Smooth muscle cell (in vitro differentiated cells): ENCODE results near the gene SKAP1. TPM values are rescaled to one million over a fixed set of nuclear protein-coding genes. Genes with fewer than 3 reads are reported as not detected.
A peak's percentile ranks its signal among the peaks of the same experiment; 100 is the strongest.

Experiments used
- DNase-seq: peaks from one replicate; lab custom pipeline; 2025; ENCODE audit not compliant: unreplicated experiment; lab: John Stamatoyannopoulos, UW
- H2AFZ ChIP-seq: fragments of 200-600 bp; sonication (generic); 2 replicates; pipeline ENCODE4 v1.6.0; 2016; ENCODE audit warnings: antibody characterized with exemption, low read depth, mild to moderate bottlenecking
- H3F3A ChIP-seq: fragments of 200-600 bp; sonication (generic); 2 replicates; pipeline ENCODE4 v1.6.0; 2017; ENCODE audit warnings: antibody characterized with exemption, low read depth
- H3K27ac ChIP-seq: fragments of 200-600 bp; sonication (generic); 2 replicates; pipeline ENCODE4 v1.5.1; 2016; ENCODE audit warnings: low read depth, mild to moderate bottlenecking
- H3K27me3 ChIP-seq: fragments of 200-600 bp; sonication (generic); 2 replicates; pipeline ENCODE4 v1.6.1; 2016; ENCODE audit warnings: low read depth, mild to moderate bottlenecking
- H3K36me3 ChIP-seq: fragments of 200-600 bp; sonication (generic); 2 replicates; pipeline ENCODE4 v1.5.1; 2016; ENCODE audit warnings: low read depth
- H3K4me1 ChIP-seq: fragments of 200-600 bp; sonication (generic); 2 replicates; pipeline ENCODE4 v1.5.1; 2016; ENCODE audit warnings: low read depth
- H3K4me2 ChIP-seq: fragments of 200-600 bp; sonication (generic); 2 replicates; pipeline ENCODE4 v1.6.0; 2016; ENCODE audit warnings: mild to moderate bottlenecking
- H3K4me3 ChIP-seq: fragments of 200-600 bp; sonication (generic); 2 replicates; pipeline ENCODE4 v1.5.1; 2016; ENCODE audit warnings: mild to moderate bottlenecking
- H3K79me2 ChIP-seq: fragments of 200-600 bp; sonication (generic); 2 replicates; pipeline ENCODE4 v1.6.0; 2016; ENCODE audit warnings: low read depth, mild to moderate bottlenecking
- H3K9ac ChIP-seq: fragments of 200-600 bp; sonication (generic); 2 replicates; pipeline ENCODE4 v1.6.0; 2016; ENCODE audit warnings: low read depth
- H3K9me3 ChIP-seq: fragments of 200-600 bp; sonication (generic); replicated peaks from 2 replicates; pipeline ENCODE4 v1.5.1; 2016; ENCODE audit warnings: low read depth
- H4K20me1 ChIP-seq: fragments of 200-600 bp; sonication (generic); 2 replicates; pipeline ENCODE4 v1.6.0; 2016; ENCODE audit warnings: low read depth
- CTCF ChIP-seq: fragments of 200-600 bp; sonication (generic); IDR thresholded peaks from 2 replicates; pipeline ENCODE4 v1.5.1; 2017; ENCODE audit warnings: borderline replicate concordance, mild to moderate bottlenecking, antibody characterized with exemption; ENCODE audit not compliant: insufficient read depth, poor library complexity, severe bottlenecking
- WGBS: methylation state at CpG from one replicate; pipeline ENCODE4 v1.1.7; 2016; ENCODE audit warnings: low lambda C conversion rate; 5-methylcytosine and 5-hydroxymethylcytosine counted together
- polyA plus RNA-seq: library from polyadenylated mRNA; unstranded; fragments of >200 nt; fragmentation: Nextera tagmentation; extraction: Ambion mirVana; gene quantifications from 2 replicates; pipeline ENCODE4 v1.2.1, GENCODE V29; 2016
- total RNA-seq: library from RNA; depleted of rRNA; stranded (reverse); fragments of >200 nt; gene quantifications from 2 replicates; pipeline ENCODE4 v1.2.3, GENCODE V29; 2014

Gene SKAP1
- total and polyA plus RNA-seq, 2 experiments from 2014 or later = not detected

DNA sequence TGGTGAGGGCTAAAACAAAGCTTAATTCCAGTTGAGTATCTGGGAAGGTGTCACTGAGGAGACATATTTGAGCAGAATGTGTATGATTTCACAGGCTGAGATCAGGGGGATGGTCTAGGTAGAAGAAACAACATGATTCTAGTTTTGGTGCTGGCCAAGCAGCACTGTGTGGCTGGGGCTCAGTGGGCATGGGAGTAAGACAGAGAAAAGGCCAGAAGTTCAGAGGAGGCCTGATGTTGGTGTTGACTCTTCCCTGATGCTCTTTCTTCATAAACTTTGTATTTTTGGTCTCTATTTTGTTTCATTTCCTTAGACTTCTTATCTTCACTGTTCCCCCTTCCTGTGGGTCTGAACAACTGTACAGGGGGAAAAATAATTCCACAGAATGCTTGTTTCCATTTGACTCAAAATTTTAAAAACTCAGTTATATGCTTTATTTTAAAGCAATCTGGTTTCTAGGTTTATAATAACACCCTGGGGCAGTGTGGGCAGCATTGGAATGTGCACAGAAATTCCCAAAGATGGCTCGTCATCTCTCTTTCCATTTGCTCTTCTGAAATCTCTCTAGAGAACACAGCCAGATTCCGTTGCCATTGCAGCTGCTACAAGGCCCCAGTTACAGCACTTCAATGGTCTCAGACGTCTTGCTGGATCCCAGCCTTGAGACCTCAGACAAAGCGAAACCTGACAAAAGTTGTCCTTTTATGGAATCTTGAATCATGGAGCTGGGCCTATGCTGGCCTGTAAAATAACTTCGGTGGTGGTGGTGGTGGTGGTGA is 254.1 kb downstream of the SKAP1 start:
- Histone ChIP-seq H3K27me3 (peaks cover 12% of the 10 kb centered on the region), H3K4me3 (no peak overlapping the region), H3K9ac (peak overlapping the region; percentile 65), H3F3A (no peaks in the 10 kb centered on the region), H2AFZ (peak overlapping the region; percentile 71), H3K9me3 (no peaks in the 10 kb centered on the region), H3K4me1 (no peaks in the 10 kb centered on the region), H4K20me1 (no peaks in the 10 kb centered on the region), H3K36me3 (no peaks in the 10 kb centered on the region), H3K79me2 (no peaks in the 10 kb centered on the region), H3K4me2 (peak overlapping the region; percentile 66), H3K27ac (peak overlapping the region; percentile 87)
- TF ChIP-seq CTCF = no peak
- 44% methylated on average over 5 of the region's 5 CpGs for WGBS
- no peak for DNase-seq

DNA sequence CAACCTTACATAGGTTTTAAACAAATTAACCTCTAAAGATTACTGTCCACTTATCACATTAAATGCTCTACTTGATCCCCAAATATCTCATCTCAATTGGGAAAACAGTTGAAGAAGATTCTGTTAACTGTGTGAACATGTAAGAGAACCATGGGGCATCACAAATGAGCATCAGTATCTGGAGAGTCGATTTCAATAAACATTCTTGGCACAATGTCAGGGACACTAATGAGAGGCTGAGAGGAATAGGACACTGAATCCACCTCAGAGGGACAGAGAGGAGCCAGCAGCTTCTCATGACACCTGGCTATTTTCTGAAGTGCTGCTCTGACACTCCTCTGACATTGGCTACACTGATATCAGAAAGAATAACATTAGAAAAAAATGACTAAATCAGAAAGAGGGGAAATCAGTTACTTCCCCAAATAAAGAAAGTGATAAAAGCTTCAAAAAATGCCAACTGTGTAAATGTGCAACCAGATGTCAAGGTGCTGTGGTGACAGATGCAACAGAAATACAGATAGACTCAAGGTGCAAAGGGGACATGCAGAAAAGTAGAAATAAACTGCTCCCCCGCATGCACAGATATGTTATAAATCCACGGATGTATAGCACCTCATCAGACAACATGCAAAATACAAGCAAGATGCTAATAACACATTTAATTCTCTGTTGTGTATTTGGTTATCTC is 255.0 kb downstream of the SKAP1 start:
- peaks cover 18% of the 10 kb centered on the region for H3K27me3 ChIP-seq
- no peak for DNase-seq
- no peak overlapping the region for H3K9ac ChIP-seq
- peak overlapping the region; percentile 87 for H3K27ac ChIP-seq
- no peaks in the 10 kb centered on the region for H3K79me2 ChIP-seq
- no peak overlapping the region for H3K4me3 ChIP-seq
- H3K4me2 ChIP-seq = no peak overlapping the region
- TF ChIP-seq CTCF = no peak
- peak overlapping the region; percentile 71 for H2AFZ ChIP-seq
- no peaks in the 10 kb centered on the region for H3K9me3 ChIP-seq
- no peaks in the 10 kb centered on the region for H3K4me1 ChIP-seq
- 87% methylated on average over 3 of the region's 3 CpGs for WGBS
- no peaks in the 10 kb centered on the region for H4K20me1 ChIP-seq
- no peaks in the 10 kb centered on the region for H3F3A ChIP-seq
- H3K36me3 ChIP-seq = no peaks in the 10 kb centered on the region

- H3K9ac ChIP-seq = no peak overlapping the region
- H3K4me2 ChIP-seq = no peak overlapping the region
- H3K4me1 ChIP-seq = no peaks in the 10 kb centered on the region
- no peaks in the 10 kb centered on the region for H3K36me3 ChIP-seq
- H3F3A ChIP-seq = no peaks in the 10 kb centered on the region
- peaks cover 32% of the 10 kb centered on the region for H3K27me3 ChIP-seq
- H3K79me2 ChIP-seq = no peaks in the 10 kb centered on the region
- no peak overlapping the region for H3K27ac ChIP-seq
- H3K4me3 ChIP-seq = no peak overlapping the region
- no peak for DNase-seq
- WGBS = 93% methylated on average over 8 of the region's 8 CpGs
- H4K20me1 ChIP-seq = no peaks in the 10 kb centered on the region
- TF ChIP-seq CTCF = no peak
- H3K9me3 ChIP-seq = no peaks in the 10 kb centered on the region
- no peak overlapping the region for H2AFZ ChIP-seq
Measured at GRCh38 chr17:48173191-48173984, 256.6 kb downstream of the SKAP1 start.
